ENCODE results near the gene CAST.

The CAST gene

GRCh38 chr5:96751203-96752169 is 89.3 kb downstream of the CAST start:
- DNase-seq = no peak

GRCh38 chr5:96752341-96753016 is 90.3 kb downstream of the CAST start:
- peak; percentile 58 for DNase-seq

- no peak for DNase-seq
Measured at GRCh38 chr5:96753017-96753397, 90.8 kb downstream of the CAST start.

GRCh38 chr5:96753848-96754247 is 91.7 kb downstream of the CAST start:
- DNase-seq = no peak

- DNase-seq = no peak
Measured at GRCh38 chr5:96755851-96756250, 93.7 kb downstream of the CAST start.

- DNase-seq = no peak
Measured at GRCh38 chr5:96756985-96757384, 94.8 kb downstream of the CAST start.

GRCh38 chr5:96758621-96759020 is 96.4 kb downstream of the CAST start:
- no peak for DNase-seq

GRCh38 chr5:96761618-96762017 is 99.4 kb downstream of the CAST start:
- DNase-seq = no peak

GRCh38 chr5:96763026-96763425 is 100.8 kb downstream of the CAST start:
- no peak for DNase-seq

GRCh38 chr5:96765043-96765442 is 102.9 kb downstream of the CAST start:
- no peak for DNase-seq

- DNase-seq = no peak
Measured at GRCh38 chr5:96768708-96769251, 106.6 kb downstream of the CAST start.

- no peak for DNase-seq
Measured at GRCh38 chr5:96771395-96771794, 109.2 kb downstream of the CAST start.

- no peak for DNase-seq
Measured at GRCh38 chr5:96772111-96772510, 109.9 kb downstream of the CAST start.

GRCh38 chr5:96772542-96772941 is 110.4 kb downstream of the CAST start:
- no peak for DNase-seq

GRCh38 chr5:96775050-96775449 is 112.9 kb downstream of the CAST start:
- no peak for DNase-seq

GRCh38 chr5:96775689-96776088 is 113.5 kb downstream of the CAST start:
- DNase-seq = no peak

- no peak for DNase-seq
Measured at GRCh38 chr5:96776621-96777020, 114.4 kb downstream of the CAST start.

- DNase-seq = no peak
Measured at GRCh38 chr5:96778409-96778808, 116.2 kb downstream of the CAST start.

- DNase-seq = no peak
Measured at GRCh38 chr5:96780626-96781025, 118.5 kb downstream of the CAST start.

GRCh38 chr5:96781031-96781971 is 119.1 kb downstream of the CAST start:
- no peak for DNase-seq

- no peak for DNase-seq
Measured at GRCh38 chr5:96783326-96783725, 121.2 kb downstream of the CAST start.

GRCh38 chr5:96785326-96786109 is 123.3 kb downstream of the CAST start:
- DNase-seq = peak; percentile 64
